GM12875 (cell line): Measurements from ENCODE around the gene ANKRD7.

Experiments used
- H3K4me3 ChIP-seq: one replicate; pipeline ENCODE4 v1.5.1; 2011; ENCODE audit warnings: low read depth, low read length, control low read depth
- TF ChIP-seq, protein P1 (sequence below): IDR thresholded peaks from 2 replicates; pipeline ENCODE4 v1.5.1; 2011; ENCODE audit warnings: low read depth, mild to moderate bottlenecking, control low read depth, inconsistent platforms, low read length, moderate library complexity, borderline replicate concordance; ENCODE audit not compliant: insufficient read depth

The ANKRD7 gene, protein sequence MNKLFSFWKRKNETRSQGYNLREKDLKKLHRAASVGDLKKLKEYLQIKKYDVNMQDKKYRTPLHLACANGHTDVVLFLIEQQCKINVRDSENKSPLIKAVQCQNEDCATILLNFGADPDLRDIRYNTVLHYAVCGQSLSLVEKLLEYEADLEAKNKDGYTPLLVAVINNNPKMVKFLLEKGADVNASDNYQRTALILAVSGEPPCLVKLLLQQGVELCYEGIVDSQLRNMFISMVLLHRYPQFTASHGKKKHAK

GRCh38 chr7:118224521-118224920, at the start of gene ANKRD7:
ANKRD7 (plus strand) TSS chr7:118224704; CDS start chr7:118224831, 127 bp downstream.
- TF ChIP-seq, protein P1, sequence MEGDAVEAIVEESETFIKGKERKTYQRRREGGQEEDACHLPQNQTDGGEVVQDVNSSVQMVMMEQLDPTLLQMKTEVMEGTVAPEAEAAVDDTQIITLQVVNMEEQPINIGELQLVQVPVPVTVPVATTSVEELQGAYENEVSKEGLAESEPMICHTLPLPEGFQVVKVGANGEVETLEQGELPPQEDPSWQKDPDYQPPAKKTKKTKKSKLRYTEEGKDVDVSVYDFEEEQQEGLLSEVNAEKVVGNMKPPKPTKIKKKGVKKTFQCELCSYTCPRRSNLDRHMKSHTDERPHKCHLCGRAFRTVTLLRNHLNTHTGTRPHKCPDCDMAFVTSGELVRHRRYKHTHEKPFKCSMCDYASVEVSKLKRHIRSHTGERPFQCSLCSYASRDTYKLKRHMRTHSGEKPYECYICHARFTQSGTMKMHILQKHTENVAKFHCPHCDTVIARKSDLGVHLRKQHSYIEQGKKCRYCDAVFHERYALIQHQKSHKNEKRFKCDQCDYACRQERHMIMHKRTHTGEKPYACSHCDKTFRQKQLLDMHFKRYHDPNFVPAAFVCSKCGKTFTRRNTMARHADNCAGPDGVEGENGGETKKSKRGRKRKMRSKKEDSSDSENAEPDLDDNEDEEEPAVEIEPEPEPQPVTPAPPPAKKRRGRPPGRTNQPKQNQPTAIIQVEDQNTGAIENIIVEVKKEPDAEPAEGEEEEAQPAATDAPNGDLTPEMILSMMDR = no peak
- no peak within 1 kb of the TSS for H3K4me3 ChIP-seq

DNA sequence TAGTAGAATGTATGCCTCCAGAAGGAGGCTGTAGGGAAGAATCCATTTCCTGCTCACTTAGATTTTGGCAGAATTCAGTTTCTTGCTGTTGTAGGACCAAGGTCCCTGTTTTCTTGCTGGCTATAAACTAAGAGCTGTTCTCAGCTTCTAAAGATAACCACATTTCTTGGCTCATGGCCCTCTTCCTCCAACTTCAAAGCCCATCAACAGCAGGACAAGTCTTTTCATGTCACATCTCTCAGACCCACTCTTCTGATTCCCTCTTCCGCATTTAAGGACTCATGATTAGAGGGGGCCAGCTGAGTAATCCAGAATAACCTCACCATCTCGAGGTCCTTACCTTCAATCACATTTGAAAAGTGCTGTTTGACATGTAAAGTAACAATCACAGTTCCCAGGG, 48.8 kb upstream of the ANKRD7 start:
- TF ChIP-seq, protein P1 = no peak
- H3K4me3 ChIP-seq = no peak overlapping the region

- H3K4me3 ChIP-seq = no peak overlapping the region
- TF ChIP-seq, protein P1 = no peak
Measured at GRCh38 chr7:118179191-118179590, 45.3 kb upstream of the ANKRD7 start.

DNA sequence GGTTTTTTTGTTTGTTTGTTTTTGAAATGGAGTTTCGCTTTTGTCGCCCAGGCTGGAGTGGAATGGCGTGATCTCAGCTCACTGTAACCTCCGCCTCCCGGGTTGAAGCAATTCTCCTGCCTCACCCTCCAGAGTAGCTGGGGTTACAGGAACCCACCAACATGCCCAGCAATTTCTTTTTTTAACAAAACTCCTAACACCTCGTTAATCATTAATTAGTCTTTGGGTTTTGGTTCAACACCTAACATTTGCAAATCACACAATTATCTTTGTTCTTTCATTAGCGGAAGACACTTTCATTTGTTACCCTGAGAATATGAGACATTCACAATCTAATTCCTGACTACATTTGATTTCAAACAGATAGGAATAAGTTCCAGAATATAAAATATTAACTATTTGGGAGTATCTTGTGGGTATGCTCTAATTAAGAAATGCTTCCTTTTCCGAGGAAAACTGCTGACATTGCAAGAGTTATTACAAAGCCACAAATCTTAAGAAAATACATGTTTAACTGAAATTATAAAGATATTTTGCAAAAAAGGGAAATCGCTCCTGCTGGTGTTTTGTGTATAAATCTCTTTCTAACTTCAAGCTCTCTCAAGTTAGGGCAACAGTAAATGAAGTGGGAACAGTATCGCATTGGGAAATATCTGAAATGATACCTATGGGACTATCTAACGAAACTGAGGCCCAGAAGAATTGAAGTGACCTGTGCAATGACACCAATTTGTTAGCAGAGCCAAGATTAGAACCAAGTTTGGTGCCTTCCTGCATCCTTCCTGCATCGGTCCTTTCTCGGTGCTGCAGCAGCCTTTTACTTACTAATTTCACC, 41.7 kb upstream of the ANKRD7 start:
- peak overlapping the region; percentile 77 for H3K4me3 ChIP-seq
- TF ChIP-seq, protein P1 = no peak

DNA sequence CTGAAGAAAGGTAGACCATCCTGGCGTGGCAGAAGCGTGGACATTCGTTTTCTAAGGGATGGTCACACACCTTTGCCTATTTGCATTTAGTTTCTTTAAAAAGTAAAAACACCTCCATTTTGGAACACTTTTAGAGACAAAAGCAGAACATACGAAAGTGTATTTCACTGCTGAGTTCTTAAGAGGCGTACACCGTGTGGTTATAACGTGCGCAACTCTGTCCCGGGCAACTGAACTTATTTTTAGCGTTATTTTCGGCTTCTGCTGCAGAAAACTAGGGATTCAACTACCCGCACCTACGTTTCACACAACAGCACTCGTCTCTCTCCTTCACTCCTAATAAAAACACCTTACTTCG, 41.1 kb upstream of the ANKRD7 start:
- H3K4me3 ChIP-seq = peak overlapping the region; percentile 77
- TF ChIP-seq, protein P1 = no peak

DNA sequence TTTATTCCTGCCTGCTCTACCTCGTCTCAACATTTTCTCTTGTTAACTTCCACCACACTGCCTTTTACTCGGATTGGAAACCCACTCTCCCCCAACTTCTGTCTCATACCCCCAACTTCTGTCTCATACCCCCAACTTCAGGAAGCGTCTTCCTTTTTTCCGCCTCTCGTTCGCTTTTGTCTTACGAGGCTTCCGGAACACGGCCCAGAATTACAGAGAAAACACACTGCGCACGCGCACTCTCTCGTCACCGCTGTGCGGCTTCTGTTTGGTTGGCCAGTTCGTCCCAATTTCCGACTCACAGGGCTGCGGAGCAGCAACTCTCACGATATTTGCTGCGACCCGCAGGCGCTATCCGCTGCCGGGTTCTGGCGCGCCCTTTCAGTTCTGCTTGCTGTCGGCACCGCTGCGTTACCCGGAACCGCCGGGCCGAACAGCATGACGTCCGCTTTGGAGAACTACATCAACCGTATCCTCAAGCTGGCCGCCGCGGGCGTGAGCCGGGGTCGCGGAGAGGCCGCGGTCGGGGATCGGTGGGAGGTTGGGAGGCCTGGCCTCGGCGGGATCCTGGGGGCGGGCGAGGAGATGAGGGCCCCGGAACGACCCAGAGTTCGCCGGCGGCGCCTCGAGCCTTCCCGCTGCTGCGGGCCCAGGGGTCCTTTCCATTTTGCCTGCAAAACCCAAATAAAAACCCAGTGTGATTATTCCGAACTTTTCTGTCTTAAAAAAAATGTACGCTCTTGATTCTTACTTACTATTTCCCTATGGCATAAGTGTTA, 40.5 kb upstream of the ANKRD7 start, which contains the start of gene LSM8:
Gene LSM8, plus strand, starts transcription at position 379 of the 779 bp plus-strand sequence. Its CDS starts 60 bp downstream, at position 439.
- H3K4me3 ChIP-seq = peak within 1 kb of the TSS; percentile 77
- TF ChIP-seq, protein P1 = no peak

DNA sequence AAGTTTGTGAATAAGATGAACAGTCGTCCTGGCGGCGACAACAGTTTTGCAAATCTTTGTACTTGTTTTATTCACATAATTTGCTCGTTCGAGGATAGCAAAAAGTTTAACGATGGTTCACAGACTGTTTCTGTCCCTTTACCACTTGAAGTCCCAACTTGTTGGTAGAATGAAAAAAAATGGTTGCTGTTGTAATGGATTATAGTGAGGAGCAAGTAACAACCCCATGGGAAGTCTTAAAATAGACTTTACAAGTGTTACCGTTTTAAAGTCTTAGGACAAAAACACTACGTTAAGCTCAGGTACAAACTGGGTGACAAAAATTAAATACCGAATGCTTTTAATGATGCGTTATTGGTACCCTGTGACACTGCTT, 40.0 kb upstream of the ANKRD7 start:
- H3K4me3 ChIP-seq = peak overlapping the region; percentile 77
- TF ChIP-seq, protein P1 = no peak
